IPS-NIHi7 (cell line): ENCODE results near the gene FRS2.

Source experiments
- DNase-seq: peaks from one replicate; pipeline ENCODE4 v3.0.0; 2012; ENCODE audit warnings: mixed read lengths; ENCODE audit errors: extremely low spot score

Gene FRS2

DNA sequence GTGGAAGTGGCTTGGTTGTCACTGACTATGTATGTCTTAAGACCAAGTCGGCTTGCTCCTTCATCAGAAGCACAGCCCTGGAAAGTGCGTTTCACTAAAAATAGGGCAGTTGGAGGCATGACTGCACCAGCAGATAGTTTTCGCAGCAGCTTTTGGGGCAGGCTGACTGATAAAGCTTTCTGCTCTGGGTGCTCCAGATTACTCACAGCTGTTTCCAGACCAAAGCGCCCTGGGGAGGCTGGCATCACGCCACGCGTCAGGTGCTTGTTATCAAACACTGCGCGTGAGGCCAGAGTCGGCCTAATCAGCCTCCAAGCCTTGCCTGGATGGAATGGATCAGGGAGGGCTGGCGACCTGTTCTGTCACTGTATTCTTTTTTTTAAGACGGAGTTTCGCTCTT is 153.8 kb downstream of the FRS2 start:
- DNase-seq, result no peak

DNA sequence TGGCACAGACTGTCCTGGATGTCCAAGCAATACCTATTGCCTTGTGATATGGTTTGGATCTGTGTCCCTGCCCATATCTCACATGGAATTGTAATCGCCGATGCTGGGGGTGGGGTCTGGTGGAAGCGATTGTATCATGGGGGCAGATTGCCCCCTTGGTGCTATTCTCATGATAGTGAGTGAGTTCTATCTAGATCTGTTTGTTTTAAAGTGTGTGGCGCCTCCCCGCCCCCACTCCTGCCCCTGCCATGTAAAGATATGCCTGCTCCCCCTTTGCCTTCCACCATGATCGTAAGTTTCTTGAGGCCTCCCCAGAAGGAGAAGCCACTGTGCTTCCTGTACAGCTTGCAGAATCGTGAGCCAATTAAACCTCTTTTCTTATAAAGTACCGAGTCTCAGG is 157.3 kb downstream of the FRS2 start:
- no peak for DNase-seq
